MM.1S (cell line): ENCODE measurements around the gene SETBP1.

ENCODE experiments used
- EZH2 ChIP-seq: fragments of 300-600 bp; sonication (generic); optimal IDR thresholded peaks from 2 replicates; pipeline ENCODE3; 2017; ENCODE audit warnings: low read depth, mild to moderate bottlenecking, antibody characterized with exemption, low read length, mixed read lengths
- TF ChIP-seq, protein P1 (sequence below): fragments of 300-600 bp; sonication (generic); IDR thresholded peaks from 2 replicates; pipeline ENCODE4 v1.5.1; 2016; ENCODE audit warnings: antibody characterized with exemption, low read length, mixed read lengths

DNA sequence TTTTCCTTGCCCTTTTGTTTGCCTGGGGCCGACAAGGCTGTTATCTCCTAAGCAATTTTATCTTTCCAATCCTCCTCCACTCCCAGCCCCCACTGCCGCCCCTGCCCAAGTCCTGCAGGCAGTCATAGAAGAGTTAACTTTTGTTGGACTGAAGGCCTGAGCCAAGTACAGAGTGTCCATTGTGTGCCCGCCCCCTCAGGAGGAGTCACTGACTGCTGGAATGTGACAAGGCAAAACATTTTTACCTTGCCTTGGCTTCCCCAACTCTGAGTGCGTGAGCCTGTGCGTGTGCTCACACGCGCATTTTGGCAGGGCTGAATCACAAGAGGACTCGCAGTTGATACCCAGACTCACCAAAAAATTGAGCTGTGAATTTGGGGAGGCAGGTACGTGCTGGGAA, 16.2 kb downstream of the SETBP1 start:
- TF ChIP-seq, protein P1, sequence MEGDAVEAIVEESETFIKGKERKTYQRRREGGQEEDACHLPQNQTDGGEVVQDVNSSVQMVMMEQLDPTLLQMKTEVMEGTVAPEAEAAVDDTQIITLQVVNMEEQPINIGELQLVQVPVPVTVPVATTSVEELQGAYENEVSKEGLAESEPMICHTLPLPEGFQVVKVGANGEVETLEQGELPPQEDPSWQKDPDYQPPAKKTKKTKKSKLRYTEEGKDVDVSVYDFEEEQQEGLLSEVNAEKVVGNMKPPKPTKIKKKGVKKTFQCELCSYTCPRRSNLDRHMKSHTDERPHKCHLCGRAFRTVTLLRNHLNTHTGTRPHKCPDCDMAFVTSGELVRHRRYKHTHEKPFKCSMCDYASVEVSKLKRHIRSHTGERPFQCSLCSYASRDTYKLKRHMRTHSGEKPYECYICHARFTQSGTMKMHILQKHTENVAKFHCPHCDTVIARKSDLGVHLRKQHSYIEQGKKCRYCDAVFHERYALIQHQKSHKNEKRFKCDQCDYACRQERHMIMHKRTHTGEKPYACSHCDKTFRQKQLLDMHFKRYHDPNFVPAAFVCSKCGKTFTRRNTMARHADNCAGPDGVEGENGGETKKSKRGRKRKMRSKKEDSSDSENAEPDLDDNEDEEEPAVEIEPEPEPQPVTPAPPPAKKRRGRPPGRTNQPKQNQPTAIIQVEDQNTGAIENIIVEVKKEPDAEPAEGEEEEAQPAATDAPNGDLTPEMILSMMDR: no peak
- no peak for TF ChIP-seq EZH2
